Heart right ventricle (tissue), 16 donors: ENCODE data around the gene BMPR1A. TPM values are rescaled to one million over a fixed set of nuclear protein-coding genes. Genes with fewer than 3 reads are reported as not detected.

ENCODE experiments used
- ATAC-seq, 8 donors: fragments of 200-7000 bp; cut with Tn5 transposase; one replicate each; pipeline ENCODE4 v1.9.1; 2020; ENCODE audit warnings: mild to moderate bottlenecking in 8 of 8, moderate library complexity in 8 of 8, moderate number of reproducible peaks in 1 of 8
- DNase-seq, 2 donors: peaks; one replicate each; pipeline ENCODE4 v3.0.0-alpha.2; 2020
- H3K27ac ChIP-seq, 10 donors: fragments of 200-600 bp; sonication (generic) in 2 of 10; one replicate each; pipeline versions ENCODE4 v1.5.0 to v1.8.0; 2020 to 2022; ENCODE audit warnings: mild to moderate bottlenecking in 3 of 10
- H3K27me3 ChIP-seq, 7 donors: fragments of 200-600 bp; one replicate each; pipeline ENCODE4 v1.8.0; 2021 to 2022; ENCODE audit warnings: mild to moderate bottlenecking in 2 of 7
- H3K36me3 ChIP-seq, 9 donors: fragments of 200-600 bp; sonication (generic) in 1 of 9; one replicate each; pipeline versions ENCODE4 v1.5.0 to v1.8.0; 2020 to 2022; ENCODE audit warnings: mild to moderate bottlenecking in 2 of 9
- H3K4me1 ChIP-seq, 9 donors: fragments of 200-600 bp; sonication (generic) in 1 of 9; one replicate each; pipeline versions ENCODE4 v1.5.0 to v1.8.0; 2020 to 2022; ENCODE audit warnings: mild to moderate bottlenecking in 4 of 9
- H3K4me3 ChIP-seq, 10 donors: fragments of 200-600 bp; sonication (generic) in 2 of 10; one replicate each; pipeline versions ENCODE4 v1.5.0 to v1.8.0; 2020 to 2022; ENCODE audit warnings: mild to moderate bottlenecking in 7 of 10, moderate library complexity in 2 of 10
- H3K9me3 ChIP-seq, 11 donors: fragments of 200-600 bp in 10 of 11; sonication (generic) in 2 of 11; one replicate each; pipeline versions ENCODE4 v1.5.0 to v1.8.0; 2013 to 2022; ENCODE audit warnings: mild to moderate bottlenecking in 2 of 11, control low read depth in 1 of 11, moderate library complexity in 1 of 11
- CTCF ChIP-seq, 9 donors: fragments of 200-600 bp; sonication (generic) in 2 of 9; IDR thresholded peaks; one replicate each; pipeline versions ENCODE4 v1.5.0 to v1.8.0; 2021 to 2022; ENCODE audit warnings: antibody characterized with exemption in 9 of 9, mild to moderate bottlenecking in 5 of 9, moderate library complexity in 1 of 9
- whole genome bisulfite sequencing, 2 donors: extraction: QIAGEN DNeasy Blood & Tissue Kit; methylation state at CpG; one replicate each; pipeline ENCODE4 v1.1.7; 2013; ENCODE audit warnings: inconsistent platforms in 1 of 2; 5-methylcytosine and 5-hydroxymethylcytosine counted together
- intact Hi-C, 10 donors: fragments of 100-400 bp; cut with DNase I; formaldehyde crosslinking; loops; one replicate each; pipeline versions ENCODE4 v1.11.1 to v1.14.2; 2022
- polyA plus RNA-seq, 2 donors: library from polyadenylated mRNA; stranded (reverse); fragments of 200-250 nt; gene quantifications; one replicate each; pipeline ENCODE4 v1.2.3, GENCODE V29; 2013
- total RNA-seq, 10 donors: library from RNA; stranded (reverse); fragmentation: NEBNext Ultra II Directional in 3 of 10; extraction: Animal tissue kit (Norgen Biotek cat#: 25700) in 3 of 10; gene quantifications; one replicate each; pipeline versions ENCODE4 v1.2.1 to v1.2.4, GENCODE V29; 2021 to 2023
- donor health status: Arrhythmogenic right ventricular cardiomyopathy.
- donor health status: ischemic (EF 13 %, LVEDD 7.1; RV severe dilation, severe dysfunction).
- donor health status: healthy with polysubstance abuse.
- donor health status: DM: no; HTN: yes; CAD: no.
- donor health status: DM: no; HTN: no; CAD: no.
- donor health status: ischemic (EF 25% LVEDD 6.9; RV normal size, moderate dysfunction).
- donor health status: ischemic (EF 25% LVEDD 5.7; RV mildly dilated, moderate dysfunction).
- donor health status: healthy.
- donor health status: DM: yes; HTN: yes; CAD: no.
- donor health status: Ischemic cardiomyopathy.
- donor health status: ischemic (EF 35%, LVEDD 5.7; RV mildly dilated, moderate dysfunction).
- donor health status: nonischemic (EF 11% LVEDD 7.7; RV severe dilation, severe dysfunction).
- donor health status: DM: yes; HTN: yes; CAD: no.
- donor health status: PGD.
- donor health status: ischemic (EF 29% LVEDD 5.4; RV normal size, mild dysfunction).
- donor health status: nonischemic (EF 23%, LVEDD 6.1; RV moderate dilation, normal function).

BMPR1A gene
- total and polyA plus RNA-seq, 12 donors, result 6.7 to 69.0 (median 45.6) TPM

- H3K36me3 ChIP-seq, result no peaks in the 10 kb centered on the region
- no peak for TF ChIP-seq CTCF (IDR thresholded peaks at IDR 0.05)
- peaks cover 0 to 83% (median 56%) of the 10 kb centered on the region in 7 donors for H3K27me3 ChIP-seq
- WGBS, 2 donors, result 16 to 24% methylated on average over 9 of the region's 9 CpGs
- peaks cover 0 to 66% (median 41%) of the 10 kb centered on the region in 9 donors for H3K4me1 ChIP-seq
- DNase-seq, result no peak
- intact Hi-C loops, result loop anchor here in 6 of 10 donors (5.0 to 10.0 kb wide), 4 partner anchors 46 to 139 kb away; no protein-coding TSS in a partner anchor
- H3K27ac ChIP-seq, result peak overlapping the region in 8 of 10 donors; percentile 89 to 99 (median 98)
- no peaks in the 10 kb centered on the region for H3K9me3 ChIP-seq
- no peak for ATAC-seq
- H3K4me3 ChIP-seq, result peak overlapping the region; percentile 59 to 90 (median 77)
These were observed 2.0 kb downstream of the BMPR1A start for GRCh38 chr10:86758189-86759072.

GRCh38 chr10:86759073-86759672 lies 2.8 kb downstream of the BMPR1A start:
- H3K27ac ChIP-seq, result peak overlapping the region in 4 of 10 donors; percentile 10 to 99 (median 53)
- peaks cover 0 to 61% (median 41%) of the 10 kb centered on the region in 9 donors for H3K4me1 ChIP-seq
- peaks cover 0 to 76% (median 54%) of the 10 kb centered on the region in 7 donors for H3K27me3 ChIP-seq
- H3K36me3 ChIP-seq, result no peaks in the 10 kb centered on the region
- H3K9me3 ChIP-seq, result no peaks in the 10 kb centered on the region
- intact Hi-C loops, result loop anchor here in 6 of 10 donors (5.0 to 10.0 kb wide), 4 partner anchors 47 to 138 kb away; no protein-coding TSS in a partner anchor
- ATAC-seq (no peak), DNase-seq (no peak)
- H3K4me3 ChIP-seq, result peak overlapping the region in 8 of 10 donors; percentile 74 to 90 (median 78)
- 34 to 40% methylated on average over 3 of the region's 3 CpGs for WGBS, 2 donors
- TF ChIP-seq CTCF (IDR thresholded peaks at IDR 0.05), result no peak

- Histone ChIP-seq H3K4me3 (no peak overlapping the region), H3K36me3 (no peaks in the 10 kb centered on the region), H3K27ac (no peak overlapping the region), H3K9me3 (no peaks in the 10 kb centered on the region), H3K27me3 (peaks cover 0 to 53% (median 29%) of the 10 kb centered on the region in 7 donors), H3K4me1 (peaks cover 0 to 61% (median 14%) of the 10 kb centered on the region in 9 donors)
- ATAC-seq (no peak), DNase-seq (no peak)
- intact Hi-C loops, result no loop called here
- TF ChIP-seq CTCF (IDR thresholded peaks at IDR 0.05), result no peak
- WGBS, 2 donors, result 63 to 72% methylated on average over 5 of the region's 5 CpGs
These were observed 7.0 kb downstream of the BMPR1A start for GRCh38 chr10:86763404-86763803.

GRCh38 chr10:86765548-86765947 lies 9.1 kb downstream of the BMPR1A start:
- 81 to 90% methylated on average over 2 of the region's 2 CpGs for WGBS, 2 donors
- H3K27me3 ChIP-seq, result peaks cover 0 to 33% (median 13%) of the 10 kb centered on the region in 7 donors
- no peaks in the 10 kb centered on the region for H3K36me3 ChIP-seq
- no peaks in the 10 kb centered on the region for H3K9me3 ChIP-seq
- ATAC-seq (no peak), DNase-seq (no peak)
- no peak for TF ChIP-seq CTCF (IDR thresholded peaks at IDR 0.05)
- intact Hi-C loops, result no loop called here
- H3K4me3 ChIP-seq, result no peak overlapping the region
- H3K27ac ChIP-seq, result no peak overlapping the region
- peaks cover 0 to 67% (median 24%) of the 10 kb centered on the region in 9 donors for H3K4me1 ChIP-seq
